ENCODE data around the gene DNAJB2.
A peak's percentile ranks its signal among the peaks of the same experiment; 100 is the strongest.
"Not testable (repeated sequence)": the region's sequence is repeated elsewhere in the genome, so short reads cannot be mapped to it uniquely, and the experiment has no call there.

DNAJB2 gene

DNA sequence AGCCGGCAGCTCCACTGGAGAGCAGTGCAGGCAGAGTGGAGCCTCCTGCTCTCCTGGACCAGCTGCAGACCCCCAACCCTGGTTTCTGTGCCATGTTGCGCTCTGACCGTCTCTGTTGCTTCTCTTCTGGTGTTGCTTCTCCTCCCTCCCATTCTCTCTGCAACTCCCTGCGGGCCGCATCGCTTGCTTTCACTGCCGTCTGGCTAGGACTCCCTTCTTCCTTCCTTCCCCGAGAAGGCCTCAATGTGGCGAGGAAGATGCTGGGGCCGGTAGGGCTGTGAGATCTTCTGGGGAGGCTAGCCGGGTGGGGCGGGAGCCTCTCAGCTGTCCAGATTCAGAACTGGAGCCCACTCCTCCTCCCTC is 6.2 kb downstream of the DNAJB2 start:
- Histone ChIP-seq H3K9me3 (replicated peaks in 1 of 11) (no peaks in the 10 kb centered on the region), H3K27ac (no peak overlapping the region), H3K4me2 (peak overlapping the region; percentile 48 to 98 (median 82)), H3K27me3 (no peaks in the 10 kb centered on the region), H3K36me3 (peaks cover 0 to 57% (median 0%) of the 10 kb centered on the region in 11 experiments; a peak in 7 of 22 replicates), H3K4me3 (no peak overlapping the region), H3K4me1 (peaks cover 46 to 83% (median 63%) of the 10 kb centered on the region in 10 experiments), H3K9ac (peak overlapping the region in 8 of 11 experiments; percentile 2 to 64 (median 28); a peak in 7 of 22 replicates), H4K20me1 (peaks cover 17 to 60% (median 28%) of the 10 kb centered on the region in 11 experiments; a peak in 16 of 22 replicates)
- TF ChIP-seq Cebpa-rat (IDR thresholded peaks at IDR 0.05): no peak

- Histone ChIP-seq H3K4me1 (peaks cover 40 to 77% (median 57%) of the 10 kb centered on the region in 10 experiments), H3K9me3 (replicated peaks in 1 of 11) (no peaks in the 10 kb centered on the region), H4K20me1 (peaks cover 17 to 54% (median 27%) of the 10 kb centered on the region in 11 experiments; a peak in 16 of 22 replicates), H3K4me2 (peak overlapping the region; percentile 48 to 98 (median 82); a peak in 21 of 22 replicates), H3K36me3 (peaks cover 0 to 51% (median 0%) of the 10 kb centered on the region in 11 experiments; a peak in 7 of 22 replicates), H3K27me3 (no peaks in the 10 kb centered on the region), H3K9ac (peak overlapping the region in 7 of 11 experiments; percentile 2 to 64 (median 24); a peak in 4 of 22 replicates), H3K4me3 (no peak overlapping the region), H3K27ac (no peak overlapping the region)
- TF ChIP-seq Cebpa-rat (IDR thresholded peaks at IDR 0.05): no peak
These were observed 6.8 kb downstream of the DNAJB2 start for GRCh38 chr2:219285894-219286425.

DNA sequence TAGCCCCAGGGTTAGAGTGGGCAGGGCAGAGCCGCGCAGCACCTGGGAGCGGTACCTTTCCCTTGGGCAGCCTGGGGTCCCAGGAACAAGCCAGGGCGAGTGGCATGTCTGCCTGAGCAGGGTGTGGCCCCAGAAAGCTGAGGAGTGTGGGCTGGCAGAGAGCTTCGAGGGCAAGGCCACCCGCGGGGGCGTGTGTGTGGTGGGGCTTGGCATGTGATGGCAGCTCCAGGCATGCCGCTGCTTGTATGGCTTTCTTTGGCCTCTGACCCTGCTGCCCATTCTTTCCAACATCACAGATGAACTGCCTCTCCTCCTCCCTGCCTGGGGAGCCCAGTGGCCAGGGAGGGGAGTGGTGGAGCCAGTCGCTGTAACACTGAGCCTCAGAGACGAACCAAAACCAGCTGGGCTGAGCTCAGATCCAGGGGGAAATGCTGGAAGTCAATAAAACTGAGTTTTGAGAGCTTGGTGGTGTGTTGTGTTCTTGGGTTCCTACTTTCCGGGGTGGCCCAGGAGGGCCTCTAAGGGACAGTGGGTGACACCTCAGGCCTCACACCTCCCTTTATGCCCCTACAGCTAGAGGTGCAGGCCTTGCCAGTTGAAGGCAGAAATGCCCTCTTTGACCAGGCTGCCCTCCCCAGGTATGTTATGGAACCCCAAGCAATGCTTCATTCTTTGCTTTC is 7.4 kb downstream of the DNAJB2 start:
- peaks cover 0 to 45% (median 0%) of the 10 kb centered on the region in 11 experiments; a peak in 7 of 22 replicates for H3K36me3 ChIP-seq
- peaks cover 15 to 48% (median 26%) of the 10 kb centered on the region in 11 experiments; a peak in 16 of 22 replicates for H4K20me1 ChIP-seq
- no peaks in the 10 kb centered on the region for H3K9me3 ChIP-seq (replicated peaks in 1 of 11)
- H3K27ac ChIP-seq: no peak overlapping the region
- TF ChIP-seq Cebpa-rat (IDR thresholded peaks at IDR 0.05): no peak
- H3K4me2 ChIP-seq: peak overlapping the region; percentile 7 to 48 (median 35); a peak in 18 of 22 replicates
- H3K4me3 ChIP-seq: no peak overlapping the region
- no peak overlapping the region for H3K9ac ChIP-seq
- no peaks in the 10 kb centered on the region for H3K27me3 ChIP-seq
- H3K4me1 ChIP-seq: peaks cover 33 to 70% (median 51%) of the 10 kb centered on the region in 10 experiments

- Histone ChIP-seq H3K36me3 (peaks cover 0 to 40% (median 0%) of the 10 kb centered on the region in 11 experiments; a peak in 7 of 22 replicates), H3K4me2 (0 out of 22 replicates have a peak overlapping the region, but pooled peaks of 2 of the 11 experiments have one; percentile 12 to 36), H4K20me1 (peaks cover 10 to 43% (median 21%) of the 10 kb centered on the region in 11 experiments; a peak in 15 of 22 replicates), H3K4me1 (peaks cover 28 to 65% (median 46%) of the 10 kb centered on the region in 10 experiments)
- not testable (repeated sequence) for H3K27me3 ChIP-seq; H3K9ac ChIP-seq; H3K9me3 ChIP-seq (replicated peaks in 1 of 11); H3K4me3 ChIP-seq; H3K27ac ChIP-seq
These were observed 7.9 kb downstream of the DNAJB2 start for GRCh38 chr2:219287116-219287440.

DNA sequence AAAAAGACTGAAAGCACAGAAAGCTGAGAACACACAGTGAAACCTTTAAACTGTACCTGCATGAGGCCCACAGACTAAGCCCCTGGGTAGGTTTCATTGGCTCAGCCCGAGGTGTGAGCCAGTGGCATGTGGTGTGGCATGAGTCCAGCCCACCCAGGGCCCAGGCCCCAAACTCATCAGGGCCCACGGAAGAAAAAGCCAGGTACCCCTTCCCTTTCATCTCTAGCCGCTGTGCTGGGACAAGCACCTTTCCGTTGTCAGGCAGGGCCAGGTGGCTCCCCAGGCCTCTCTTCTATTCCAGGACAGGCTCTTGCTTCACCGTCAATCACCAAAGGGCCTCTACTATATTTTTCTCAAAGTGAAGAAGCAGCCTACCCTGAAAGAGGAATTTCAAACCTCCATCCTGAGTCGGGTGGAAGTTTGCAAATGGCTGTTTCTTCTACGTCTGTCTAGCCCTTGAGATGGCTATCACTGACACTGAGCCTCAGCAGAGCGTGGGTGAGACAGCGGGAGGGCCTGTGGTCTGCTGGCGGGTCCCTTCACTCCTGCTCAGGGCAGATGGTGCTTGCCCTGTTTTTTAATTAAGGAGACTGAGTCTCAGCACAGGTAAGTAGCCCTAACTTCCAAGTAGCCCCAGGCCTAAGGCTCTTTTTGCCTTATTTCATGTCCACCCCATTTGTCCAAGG is 8.6 kb downstream of the DNAJB2 start:
- H3K9me3 ChIP-seq (replicated peaks in 1 of 11): no peaks in the 10 kb centered on the region
- peaks cover 0 to 36% (median 0%) of the 10 kb centered on the region in 11 experiments; a peak in 7 of 22 replicates for H3K36me3 ChIP-seq
- no peak overlapping the region for H3K4me3 ChIP-seq
- TF ChIP-seq Cebpa-rat (IDR thresholded peaks at IDR 0.05): no peak
- peaks cover 6 to 38% (median 21%) of the 10 kb centered on the region in 11 experiments; a peak in 14 of 22 replicates for H4K20me1 ChIP-seq
- 0 out of 22 replicates have a peak overlapping the region, but pooled peaks of 1 of the 11 experiments have one; percentile 3 for H3K4me2 ChIP-seq
- H3K27ac ChIP-seq: no peak overlapping the region
- H3K27me3 ChIP-seq: no peaks in the 10 kb centered on the region
- H3K4me1 ChIP-seq: peaks cover 22 to 59% (median 39%) of the 10 kb centered on the region in 10 experiments
- 0 out of 22 replicates have a peak overlapping the region, but pooled peaks of 1 of the 11 experiments have one; percentile 1 for H3K9ac ChIP-seq

DNA sequence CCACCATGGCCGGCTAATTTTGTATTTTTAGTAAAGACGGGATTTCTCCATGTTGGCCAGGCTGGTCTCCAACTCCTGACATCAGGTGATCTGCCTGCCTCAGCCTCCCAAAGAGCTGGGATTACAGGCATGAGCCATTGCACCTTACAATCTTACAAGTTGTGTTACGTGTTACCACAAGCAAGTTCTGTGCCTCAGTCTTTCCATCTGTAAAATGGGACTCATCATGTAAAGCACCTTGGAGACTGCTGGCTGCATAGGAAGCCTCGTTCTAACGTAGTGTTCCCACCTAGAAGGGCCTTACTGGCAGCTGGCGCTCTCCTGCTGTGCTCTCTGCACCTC is 10.0 kb downstream of the DNAJB2 start:
- Histone ChIP-seq H3K4me1 (peaks cover 21 to 50% (median 30%) of the 10 kb centered on the region in 10 experiments), H3K4me2 (no peak overlapping the region), H3K27me3 (no peaks in the 10 kb centered on the region; a peak in 1 of 22 replicates), H3K4me3 (no peak overlapping the region), H3K9ac (no peak overlapping the region), H4K20me1 (peaks cover 0 to 25% (median 12%) of the 10 kb centered on the region in 11 experiments; a peak in 12 of 22 replicates), H3K9me3 (replicated peaks in 1 of 11) (no peaks in the 10 kb centered on the region), H3K27ac (no peak overlapping the region), H3K36me3 (peaks cover 0 to 21% (median 0%) of the 10 kb centered on the region in 11 experiments; a peak in 7 of 22 replicates)
- TF ChIP-seq Cebpa-rat (IDR thresholded peaks at IDR 0.05): no peak

DNA sequence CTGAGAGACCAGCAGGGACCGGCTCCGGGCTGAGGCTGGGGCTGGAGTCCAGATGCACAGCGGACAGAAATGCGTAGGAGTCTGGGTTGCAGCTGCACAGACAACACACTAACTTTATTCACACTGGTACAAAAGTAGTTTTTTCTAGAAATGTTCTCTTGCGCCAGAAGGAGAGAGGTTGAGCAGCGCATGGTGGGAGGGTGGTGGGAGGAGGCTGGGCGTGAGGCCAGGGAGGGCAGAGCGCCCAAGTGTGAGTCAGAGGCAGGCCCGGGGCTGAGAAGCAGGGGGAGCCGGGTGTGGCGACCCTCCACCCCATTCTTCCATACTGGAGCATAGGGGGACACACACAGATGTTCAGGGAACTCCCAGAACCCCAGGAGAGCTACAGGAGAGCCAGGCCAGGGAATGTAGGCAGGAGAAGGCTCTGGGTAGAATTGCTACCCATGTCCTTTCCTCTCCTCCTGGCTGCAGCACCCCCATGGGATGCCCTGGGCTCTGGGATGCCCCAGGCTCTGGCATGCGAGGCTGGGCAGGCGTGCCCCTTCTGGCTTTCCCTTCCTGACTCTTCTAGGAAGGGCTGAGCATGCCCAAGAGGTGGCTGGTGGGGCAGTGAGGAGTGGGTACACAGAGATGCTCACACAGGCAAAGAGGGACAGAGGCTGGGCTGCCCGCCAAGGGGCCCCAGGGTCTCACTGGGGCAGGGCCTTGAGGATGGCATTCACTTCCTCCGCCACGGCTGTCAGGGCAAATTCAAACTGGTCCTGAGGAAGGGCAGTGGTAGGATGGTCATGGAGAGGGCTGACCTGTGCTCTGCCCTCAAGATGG is 10.6 kb downstream of the DNAJB2 start:
- H3K4me2 ChIP-seq: peak overlapping the region in 2 of 11 experiments; percentile 14 to 18; a peak in 2 of 22 replicates
- peaks cover 19 to 48% (median 28%) of the 10 kb centered on the region in 10 experiments for H3K4me1 ChIP-seq
- TF ChIP-seq Cebpa-rat (IDR thresholded peaks at IDR 0.05): no peak
- H3K4me3 ChIP-seq: no peak overlapping the region
- H3K27me3 ChIP-seq: no peaks in the 10 kb centered on the region; a peak in 2 of 22 replicates
- H3K9ac ChIP-seq: no peak overlapping the region
- peaks cover 0 to 16% (median 0%) of the 10 kb centered on the region in 11 experiments; a peak in 7 of 22 replicates for H3K36me3 ChIP-seq
- H3K27ac ChIP-seq: no peak overlapping the region
- no peaks in the 10 kb centered on the region for H3K9me3 ChIP-seq (replicated peaks in 1 of 11)
- peaks cover 0 to 20% (median 7%) of the 10 kb centered on the region in 11 experiments; a peak in 11 of 22 replicates for H4K20me1 ChIP-seq

All from BLaER1 treated with 17β-estradiol and CSF1 and Interleukin-3, amounts not matched to agents 10 nM and 100 nM (cell line).